Measurements from ENCODE around the gene TMEM181.
"Not testable (repeated sequence)": the region's sequence is repeated elsewhere in the genome, so short reads cannot be mapped to it uniquely, and the experiment has no call there.

TMEM181 gene

DNA sequence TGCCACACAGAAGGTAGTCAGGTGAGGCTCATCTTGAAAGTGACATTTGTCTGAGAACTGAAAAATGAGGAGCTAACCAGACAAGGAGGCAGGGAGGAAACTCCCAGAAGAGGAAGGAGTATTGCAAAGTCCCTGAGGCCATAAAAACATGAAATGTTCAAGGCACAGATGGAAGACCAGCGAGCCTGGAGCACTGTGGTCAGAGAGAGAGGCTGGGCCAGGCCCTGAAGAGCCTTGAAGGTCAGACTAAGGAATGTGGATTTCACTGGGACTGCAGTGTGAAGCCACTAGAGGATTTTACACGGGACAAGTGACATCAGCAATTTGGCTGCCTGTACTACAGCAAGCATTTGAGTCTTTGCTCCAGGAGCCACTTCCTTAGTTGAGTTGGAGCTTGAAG, 21.1 kb upstream of the TMEM181 start:
- no peak for DNase-seq

DNA sequence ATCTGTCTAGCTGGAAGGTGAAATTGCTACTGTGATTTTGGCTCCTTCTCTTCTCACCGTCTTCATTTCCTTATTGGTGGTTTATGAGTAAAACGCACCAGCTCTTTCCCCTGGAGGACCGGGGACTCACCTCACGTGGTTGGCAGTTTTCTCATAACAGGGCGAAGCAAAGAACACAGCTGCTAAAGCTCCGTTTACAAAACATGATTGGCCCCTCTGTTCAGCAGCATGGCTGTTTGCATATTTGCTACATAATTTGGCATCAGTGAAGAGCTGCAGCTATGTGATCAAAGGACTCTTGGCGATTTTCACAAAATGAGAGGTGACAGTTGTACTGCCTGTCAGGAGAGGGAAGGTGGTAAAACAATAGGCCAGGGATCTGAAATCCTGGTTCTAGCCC, 20.5 kb upstream of the TMEM181 start:
- DNase-seq = no peak

DNA sequence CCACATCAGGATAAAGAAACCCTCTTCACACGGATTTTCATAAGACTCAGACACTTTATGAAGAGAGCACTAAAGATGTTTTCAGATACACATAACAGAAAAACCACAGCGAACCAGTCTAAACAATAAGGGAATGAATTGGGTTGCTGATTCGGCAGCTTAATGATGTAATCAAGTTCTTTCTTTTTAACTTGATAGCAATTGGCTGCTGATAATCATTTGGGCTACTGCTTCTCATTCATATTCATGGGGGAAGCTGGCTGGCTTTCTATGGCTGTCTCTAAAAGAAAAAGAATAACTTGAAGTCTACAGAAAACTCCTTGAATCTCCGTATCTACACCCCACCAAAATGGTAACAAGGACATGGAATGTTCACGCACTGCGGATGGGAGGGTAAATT, 20.0 kb upstream of the TMEM181 start:
- no peak for DNase-seq

DNA sequence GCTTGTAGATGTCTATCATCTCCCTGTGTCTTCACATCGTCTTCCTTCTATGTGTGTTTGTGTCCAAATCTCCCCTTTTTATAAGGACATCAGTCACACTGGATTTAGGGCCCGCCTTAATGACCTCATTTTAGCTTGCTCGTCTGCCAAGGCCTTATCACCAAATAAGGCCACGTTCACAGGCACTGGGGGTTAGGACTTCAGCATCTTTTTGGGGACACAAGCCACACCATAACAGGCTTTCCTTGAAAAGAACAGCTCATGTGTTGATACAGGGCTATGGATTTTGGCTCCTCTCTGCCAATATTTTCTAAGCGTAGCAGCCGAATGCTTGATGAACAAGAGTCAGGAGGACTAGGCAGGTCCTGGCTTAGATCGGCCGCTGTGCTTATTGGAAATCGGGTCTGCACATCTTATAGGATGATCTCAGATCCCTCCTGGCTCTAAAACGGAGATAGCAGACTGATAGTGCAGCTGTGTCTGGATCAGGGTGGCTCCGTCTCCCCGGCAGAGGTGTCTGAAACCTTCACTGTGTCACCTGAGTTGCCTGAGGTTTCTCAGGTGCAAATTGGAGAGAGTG, 16.2 kb upstream of the TMEM181 start:
- DNase-seq = no peak

DNA sequence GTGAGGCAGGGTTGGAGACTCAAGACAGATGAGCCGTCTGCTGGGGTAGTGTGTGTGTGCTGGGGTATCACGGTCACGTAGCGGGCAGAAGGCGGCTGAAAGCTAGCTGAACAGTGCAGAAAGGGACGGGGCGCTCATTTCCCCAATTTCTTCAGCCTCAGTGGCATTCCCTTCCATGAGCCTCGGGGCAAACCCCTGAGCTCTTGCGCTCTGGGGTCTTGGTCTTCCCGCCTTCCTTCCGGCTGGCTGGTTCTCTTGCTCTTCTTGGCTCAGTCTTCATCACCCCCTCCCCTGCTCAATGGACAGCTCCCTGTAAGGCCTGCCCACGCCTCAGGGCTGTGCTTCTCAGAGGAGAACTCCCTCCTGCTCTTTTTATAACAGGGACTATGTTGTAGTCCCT, 15.5 kb upstream of the TMEM181 start:
- no peak for DNase-seq

DNA sequence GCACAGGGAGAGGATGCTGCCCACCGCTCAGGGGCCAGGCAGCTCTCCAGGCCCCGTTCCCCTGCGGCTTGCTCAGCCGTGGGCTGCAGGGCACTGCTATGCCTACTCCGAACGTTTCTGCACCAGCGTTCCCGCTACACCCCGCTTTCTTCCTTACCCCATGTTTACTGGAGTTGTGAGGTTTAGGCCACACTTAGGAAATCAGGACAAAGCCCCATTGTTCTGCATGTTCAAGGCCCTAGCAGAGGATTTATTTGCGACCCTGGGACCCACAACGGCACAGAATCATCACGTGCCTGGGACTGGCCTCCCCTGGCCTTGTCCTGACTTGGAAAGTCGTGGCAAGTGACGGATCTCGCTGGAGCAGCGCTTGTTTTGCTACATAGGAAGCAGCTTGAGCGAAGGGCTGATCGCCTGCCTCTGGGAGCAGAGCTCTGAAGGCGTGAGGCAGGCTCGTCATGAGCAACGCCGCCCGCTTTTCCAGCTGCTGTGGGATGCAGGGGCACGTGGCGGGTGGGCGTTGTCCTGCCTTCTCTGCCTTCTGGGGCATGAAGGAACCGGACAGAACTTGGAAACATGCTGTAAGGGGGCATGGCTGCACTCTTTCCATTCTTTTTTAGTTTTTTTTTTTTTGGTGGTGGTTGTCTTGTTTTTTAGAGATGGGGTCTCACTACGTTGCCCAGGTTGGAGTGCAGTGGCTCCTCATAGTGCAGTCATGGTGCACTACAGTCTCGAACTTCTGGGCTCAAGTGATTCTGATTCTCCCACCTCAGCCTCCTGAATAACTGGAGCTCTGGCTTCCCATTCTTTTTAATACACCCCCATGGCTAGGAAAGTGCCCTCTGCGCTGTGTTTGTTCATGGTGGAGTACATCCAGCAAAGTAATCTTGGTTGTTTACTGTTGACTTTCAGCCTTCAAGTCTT, 14.6 kb upstream of the TMEM181 start:
- no peak for DNase-seq

DNA sequence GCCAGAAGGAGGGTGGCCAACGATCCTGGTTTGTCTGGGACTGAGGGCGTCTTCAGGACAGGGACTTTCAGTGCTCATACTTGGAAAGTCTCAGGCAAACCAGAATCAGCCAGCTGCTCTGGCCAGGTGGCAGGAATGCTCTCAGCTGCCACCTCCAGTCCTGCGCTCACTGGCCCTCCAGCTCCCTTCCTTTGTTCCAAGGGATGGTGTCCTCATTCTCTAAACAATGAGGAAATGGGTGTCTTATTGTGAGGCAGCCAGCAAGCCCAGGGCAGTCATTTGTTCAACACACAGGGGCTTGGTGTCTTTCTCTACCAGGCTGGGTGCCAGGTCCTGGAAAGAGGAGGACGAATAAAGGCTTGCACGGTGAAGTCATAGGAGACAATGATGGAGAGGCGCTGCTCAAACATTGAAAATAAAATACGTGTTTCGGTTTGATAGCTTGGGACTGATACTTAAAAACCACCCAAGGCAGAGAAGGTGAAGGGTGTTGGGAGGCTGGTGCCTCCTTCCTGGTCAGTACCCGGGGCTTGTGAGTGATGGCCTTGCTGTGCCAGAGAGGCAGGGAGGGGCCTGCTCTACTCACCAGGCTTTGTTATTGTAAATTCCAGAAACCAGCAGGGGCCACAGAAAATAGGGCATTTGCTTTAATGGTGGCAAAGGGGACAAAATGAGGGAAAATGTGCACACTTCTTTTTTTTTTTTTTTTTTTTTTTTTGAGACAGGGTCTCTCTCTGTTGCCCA, 11.3 kb upstream of the TMEM181 start:
- DNase-seq = no peak

DNA sequence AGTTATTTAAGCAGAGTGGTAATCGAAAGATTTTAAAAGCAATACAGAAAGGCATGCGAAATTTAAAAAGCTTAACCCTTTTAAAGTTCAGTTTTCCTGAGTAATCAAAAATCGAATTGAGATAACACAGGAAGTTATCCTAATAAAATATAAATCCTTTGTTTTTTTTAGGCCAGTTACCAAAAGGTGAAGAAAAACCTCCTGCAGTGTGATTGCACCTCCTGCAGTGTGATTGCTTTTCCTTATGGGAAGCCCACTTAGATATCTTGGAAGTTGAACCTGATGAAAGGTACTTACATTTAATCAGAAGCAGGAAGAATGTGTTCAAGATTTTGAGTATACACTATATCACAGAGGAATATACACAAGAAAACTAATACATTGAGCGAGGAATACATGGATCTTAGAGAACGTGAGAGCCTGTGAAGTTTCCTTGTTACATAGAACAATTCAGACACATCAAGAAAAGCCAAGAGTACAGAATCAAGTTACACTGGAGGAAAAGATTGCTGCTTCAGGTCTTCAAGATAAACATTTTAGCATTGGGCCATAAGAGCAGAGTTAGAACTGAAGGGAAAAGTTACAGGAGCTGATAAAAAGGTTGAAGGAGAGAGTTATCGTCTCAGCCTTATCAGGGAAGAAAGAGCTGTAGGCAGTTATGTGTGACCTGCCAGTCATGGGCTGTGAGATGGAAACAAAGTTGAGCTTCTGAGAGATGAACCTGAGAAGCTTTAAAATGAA, 7.7 kb upstream of the TMEM181 start:
- DNase-seq = no peak

DNA sequence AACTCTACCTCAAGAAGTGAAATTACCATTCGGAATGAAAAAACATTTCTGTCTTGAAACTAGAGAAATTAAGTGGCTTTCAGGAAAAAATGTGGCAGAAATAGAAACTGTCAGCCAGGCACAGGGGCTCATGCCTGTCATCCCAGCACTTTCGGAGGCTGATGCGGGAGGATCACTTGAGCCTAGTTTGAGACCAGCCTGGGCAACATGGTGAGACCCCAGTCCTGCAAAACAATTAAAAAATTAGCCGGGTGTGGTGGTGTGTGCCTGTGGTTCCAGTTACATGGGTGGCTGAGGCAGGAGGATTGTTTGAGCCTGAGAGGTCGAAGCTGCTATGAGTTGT, 7.1 kb upstream of the TMEM181 start:
- DNase-seq = no peak

DNA sequence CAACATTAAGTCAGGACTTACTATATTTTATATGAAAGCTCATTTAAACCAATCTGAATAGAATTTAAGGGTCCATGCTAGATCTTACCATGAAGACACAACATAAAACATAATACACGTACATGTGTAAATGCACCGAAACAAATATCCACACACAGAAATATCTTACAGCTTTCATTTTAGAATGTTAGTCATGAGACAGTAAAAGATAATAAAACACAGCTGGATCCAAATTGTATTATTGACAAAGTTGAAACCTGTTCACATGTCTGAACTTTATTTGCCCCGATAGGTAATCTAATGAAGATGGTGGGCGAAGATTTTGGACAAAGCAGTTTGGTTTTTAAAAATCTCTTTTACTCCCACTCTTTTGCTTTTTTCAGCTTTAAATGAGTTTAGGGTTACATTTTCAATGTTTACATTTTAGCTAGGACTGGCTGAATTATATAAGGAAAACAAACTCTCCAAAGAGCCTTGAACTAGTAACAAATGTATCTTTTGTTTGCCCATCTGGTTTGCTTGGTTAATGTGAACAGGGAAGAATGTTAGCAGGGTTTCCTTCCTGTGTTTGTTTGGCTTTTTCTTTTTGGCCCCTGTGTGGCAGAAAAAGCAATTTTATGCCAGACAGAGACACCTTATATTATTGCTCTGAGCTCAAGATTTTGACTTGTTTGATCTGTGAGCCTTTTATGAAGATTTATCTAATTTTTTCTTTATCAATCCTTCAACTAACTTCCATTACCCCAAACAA, 5.1 kb upstream of the TMEM181 start:
- DNase-seq = no peak

DNA sequence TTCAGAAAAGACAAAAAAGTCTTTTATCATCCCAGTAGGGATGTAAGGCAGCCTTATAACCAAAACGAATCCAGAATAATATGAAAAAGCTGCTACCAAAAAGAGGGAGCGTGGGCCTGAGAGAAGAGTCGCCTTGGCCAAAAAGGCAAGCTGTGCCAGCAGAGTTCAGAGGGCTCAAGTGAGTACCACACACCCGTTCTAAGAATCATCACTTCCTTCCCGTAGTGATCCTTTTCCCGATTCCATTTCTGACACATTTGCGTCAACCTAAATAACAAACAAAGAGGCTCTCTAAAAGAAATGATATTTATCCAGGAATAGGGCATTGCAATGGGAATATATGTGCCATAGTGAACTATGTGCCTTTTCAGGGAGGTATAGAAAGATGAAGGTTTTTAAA, 3.8 kb upstream of the TMEM181 start:
- no peak for DNase-seq

DNA sequence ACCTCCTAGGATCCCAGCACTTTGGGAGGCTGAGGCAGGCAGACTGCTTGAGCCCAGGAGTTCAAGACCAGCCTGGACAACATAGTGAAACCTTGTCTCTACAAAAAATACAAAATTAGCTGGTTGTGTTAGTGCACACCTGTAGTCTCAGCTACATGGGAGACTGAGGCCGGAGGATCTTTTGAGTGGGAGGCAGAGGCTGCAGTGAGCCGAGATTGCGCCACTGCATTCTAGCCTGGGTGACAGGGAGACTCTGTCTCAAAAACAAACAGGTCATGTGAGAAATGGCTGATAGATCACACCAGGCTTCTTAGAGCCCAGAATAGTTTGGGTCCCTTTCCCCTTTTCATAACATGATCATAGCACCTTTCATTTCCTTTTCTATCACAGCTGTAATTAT, 2.8 kb upstream of the TMEM181 start:
- not testable (repeated sequence) for DNase-seq

DNA sequence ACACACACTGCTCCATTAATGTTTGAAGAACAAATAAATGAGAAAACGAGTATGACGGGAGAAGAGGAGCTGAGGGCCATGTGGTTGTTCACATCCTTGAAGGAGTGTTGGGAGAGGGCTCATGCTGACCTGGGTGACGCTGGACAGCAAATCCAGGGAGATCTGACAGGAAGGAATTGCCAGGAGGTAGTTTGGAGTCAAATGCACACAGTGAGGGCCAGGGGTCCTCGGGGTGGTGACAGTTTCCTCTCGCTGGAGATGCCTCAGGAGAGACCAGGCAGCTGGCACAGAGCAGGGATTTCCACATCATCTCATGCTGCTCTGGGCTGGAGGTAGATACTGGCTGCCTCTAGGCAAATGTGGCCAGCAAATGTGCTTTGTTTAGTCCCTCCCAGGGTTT, 2.0 kb upstream of the TMEM181 start:
- DNase-seq = no peak

DNA sequence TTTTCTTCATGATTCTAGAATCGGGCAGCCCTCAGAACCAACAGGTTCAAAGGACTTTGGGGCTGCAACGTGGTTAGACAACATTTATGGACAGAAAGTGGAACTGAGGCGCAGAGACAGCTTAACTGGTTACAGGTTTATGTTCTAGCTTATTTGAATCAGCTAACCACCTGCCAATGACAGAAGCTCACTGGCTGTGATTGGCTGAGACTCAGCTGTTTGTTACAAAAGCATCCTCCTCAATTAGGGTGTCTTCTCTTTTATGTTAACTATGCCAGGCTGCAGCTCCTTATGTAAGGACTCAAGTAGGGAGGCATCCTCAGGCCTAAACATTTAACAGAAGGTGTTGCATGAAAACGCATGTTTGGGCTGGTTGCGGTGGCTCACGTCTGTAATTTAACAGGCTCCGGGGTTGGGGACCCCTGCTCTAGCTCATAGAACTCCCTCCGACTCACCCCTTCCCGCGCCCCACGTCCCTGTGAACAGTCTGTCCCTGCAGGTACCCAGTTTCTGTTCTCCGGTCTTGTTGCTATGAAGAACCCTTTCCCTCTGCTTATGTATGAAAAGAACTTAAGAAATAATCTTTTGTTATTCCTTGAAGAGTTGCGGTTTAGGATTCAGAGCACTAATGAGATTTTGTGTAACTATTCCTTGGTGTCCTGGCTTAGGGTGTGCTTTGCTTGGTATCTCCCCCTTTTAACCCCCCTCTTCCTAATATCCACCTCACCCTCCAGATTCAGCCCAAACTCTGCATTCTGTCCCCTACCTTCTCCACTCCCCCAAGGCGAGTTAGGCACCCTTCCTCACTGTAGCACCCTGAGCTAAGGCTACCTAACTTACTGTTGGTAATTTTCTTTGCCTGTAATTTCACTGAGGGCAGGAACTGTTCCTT, 1.2 kb upstream of the TMEM181 start:
- no peak for DNase-seq

DNA sequence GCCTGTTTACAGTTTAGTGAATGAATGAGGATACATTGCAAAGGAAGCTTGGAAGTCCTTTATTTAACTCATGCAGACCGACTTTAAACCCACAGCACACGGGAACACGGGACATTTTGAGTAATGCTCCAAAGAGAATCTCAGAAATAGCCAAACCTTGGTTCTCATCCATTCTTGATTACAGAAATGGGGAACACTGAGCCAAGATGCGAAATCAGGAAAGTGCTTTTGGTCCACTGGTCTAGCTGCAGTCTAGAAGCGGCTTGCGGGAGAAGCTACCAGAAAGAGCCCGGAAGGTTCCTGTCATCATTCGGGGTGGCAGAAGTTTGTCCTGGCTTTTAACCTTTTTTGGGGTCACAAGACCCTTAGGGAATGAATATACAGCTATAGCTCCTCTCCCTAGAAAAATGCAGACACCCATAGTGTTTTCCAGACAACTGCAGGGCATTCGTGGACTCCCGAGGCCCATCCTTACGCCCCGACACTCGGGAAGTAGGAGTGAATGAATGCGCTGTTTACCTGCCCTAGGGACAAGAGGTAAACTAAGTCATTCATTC, 475 bp upstream of the TMEM181 start:
- no peak for DNase-seq

DNA sequence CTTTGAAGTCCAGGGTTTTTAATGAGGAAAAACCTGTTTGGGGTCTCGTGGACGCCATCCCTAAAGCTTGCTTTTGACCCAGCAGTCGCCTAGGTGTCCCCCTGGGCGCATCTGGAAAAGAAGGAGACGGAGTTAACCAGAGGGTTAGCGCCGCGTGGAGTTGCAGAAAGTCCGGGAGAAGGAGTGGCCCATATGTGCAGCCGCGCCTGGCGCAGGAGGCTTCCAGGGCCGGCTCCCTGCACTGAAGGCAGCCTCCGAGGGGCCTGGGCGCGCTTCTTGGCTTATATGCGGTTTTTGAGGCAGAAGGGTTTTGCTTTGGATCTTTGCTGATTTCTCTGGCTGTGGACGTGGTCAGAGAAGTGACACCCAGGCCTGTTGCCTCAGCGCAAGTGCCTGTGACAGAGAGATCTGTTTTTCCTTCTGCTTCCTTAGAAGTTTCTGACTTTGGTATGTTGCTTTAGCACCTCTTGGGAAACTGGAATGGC, 987 bp downstream of the TMEM181 start:
- no peak for DNase-seq

DNA sequence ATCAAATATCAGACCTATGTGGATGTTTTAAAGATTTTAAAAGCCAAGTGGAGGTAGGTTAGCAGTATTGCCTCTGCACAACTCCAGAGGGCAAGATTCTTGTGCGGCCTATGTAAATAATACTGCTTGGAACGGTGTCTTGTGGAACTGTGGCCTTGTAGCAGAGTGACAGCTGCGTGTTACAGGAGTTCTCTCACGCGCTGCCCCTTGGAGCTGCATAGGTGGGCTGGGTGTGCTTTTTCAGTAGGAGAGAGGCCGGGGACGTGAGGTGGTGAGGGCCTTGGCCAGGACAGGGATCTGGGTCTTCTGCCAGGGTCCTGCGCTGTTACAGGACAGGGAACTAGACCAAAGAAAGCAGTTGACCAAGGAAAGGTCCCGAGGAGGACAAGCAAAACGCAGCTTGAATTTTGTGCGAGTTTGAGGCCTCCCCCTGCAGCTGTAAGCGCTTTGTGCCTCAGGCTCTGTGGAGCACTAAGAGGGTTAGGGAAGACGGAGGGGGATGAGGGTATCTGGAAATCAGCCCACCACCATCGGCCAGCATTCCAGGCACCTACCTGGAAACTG, 1.5 kb downstream of the TMEM181 start:
- DNase-seq = no peak

DNA sequence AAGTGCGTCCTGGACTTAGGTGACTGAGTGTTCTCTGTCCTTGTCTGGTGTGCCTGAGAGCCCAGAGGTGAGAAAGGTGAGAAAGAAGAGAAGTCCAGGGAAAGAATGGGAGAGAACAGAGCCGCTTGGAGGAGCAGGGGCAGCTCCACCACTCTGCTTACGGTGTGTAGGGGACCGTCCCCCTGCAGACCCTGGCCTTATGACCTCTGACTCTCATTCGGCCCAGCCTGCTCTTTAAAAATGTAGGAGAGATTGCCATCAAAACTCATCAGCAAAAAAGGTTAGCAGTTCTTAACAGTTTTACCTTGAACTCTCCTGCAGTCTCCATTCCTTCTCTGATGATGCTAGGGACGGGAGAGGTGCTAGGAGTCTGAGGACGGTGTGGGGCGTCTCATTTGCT, 2.0 kb downstream of the TMEM181 start:
- no peak for DNase-seq

DNA sequence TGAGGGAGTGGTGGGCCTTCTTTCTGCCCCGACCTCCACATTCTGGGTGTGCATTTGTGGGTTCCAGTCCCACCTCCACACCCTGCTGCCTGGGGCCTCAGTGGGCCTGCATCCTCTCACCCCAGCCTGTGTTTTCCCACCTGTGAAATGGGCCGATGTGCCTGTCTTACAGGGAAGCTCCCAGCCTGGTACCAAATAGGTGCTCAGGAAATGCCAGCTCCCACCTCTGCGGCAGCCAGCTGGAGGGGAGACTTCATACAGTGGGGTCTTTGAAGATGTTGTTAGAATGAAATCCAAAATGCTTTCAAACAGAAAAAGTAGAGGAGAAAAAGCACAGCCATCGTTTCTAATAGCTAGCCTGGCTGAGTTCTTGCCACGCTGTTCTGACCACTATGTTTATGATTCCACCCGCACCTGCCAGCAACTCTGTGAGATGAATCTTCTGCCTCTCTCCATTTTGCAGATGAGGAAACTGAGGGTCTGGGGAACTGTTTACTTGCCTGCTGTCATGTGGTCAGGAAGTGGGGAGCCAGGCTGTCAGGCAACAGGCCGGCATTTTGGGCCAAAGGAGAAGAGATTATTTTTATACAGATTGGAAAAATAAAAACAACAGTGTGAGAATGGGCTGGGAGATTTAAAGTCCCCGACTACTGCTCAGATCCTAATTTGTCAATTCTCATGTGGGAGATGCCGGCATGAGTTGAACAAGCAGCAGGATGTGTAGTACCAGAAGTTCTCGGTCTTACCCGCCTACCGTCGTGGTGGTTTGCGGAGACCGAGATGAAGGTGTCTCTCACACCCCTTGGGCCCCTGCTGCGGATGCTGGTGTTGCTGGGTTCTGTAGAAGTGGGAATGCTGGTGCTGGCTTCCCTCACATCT, 4.6 kb downstream of the TMEM181 start:
- no peak for DNase-seq

DNA sequence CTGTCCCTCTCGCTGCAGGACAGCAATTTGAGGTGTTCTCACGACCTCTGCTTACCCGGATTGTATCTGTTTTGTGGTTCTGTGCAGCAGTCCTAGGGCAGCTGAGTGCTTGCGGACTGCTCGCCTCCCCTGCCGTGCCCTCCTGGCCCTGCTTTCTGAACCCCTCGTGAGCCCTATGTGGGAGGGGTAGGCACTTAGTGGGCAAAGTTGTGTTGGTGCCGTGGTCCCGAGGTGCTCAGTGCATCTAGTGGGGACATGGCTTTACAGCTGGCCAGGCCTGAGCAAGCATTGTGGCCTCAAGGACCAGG, 5.2 kb downstream of the TMEM181 start:
- no peak for DNase-seq
